Parathyroid adenoma (tissue), 2 donors: ENCODE measurements around the gene PATZ1.
"Not testable (repeated sequence)": the region's sequence is repeated elsewhere in the genome, so short reads cannot be mapped to it uniquely, and the experiment has no call there.

Source experiments
- H2AFZ ChIP-seq: fragments of 300-600 bp; sonication (generic); one replicate; pipeline ENCODE4 v1.7.0; 2017; ENCODE audit warnings: antibody characterized with exemption, mild to moderate bottlenecking
- H3K27ac ChIP-seq: fragments of 300-600 bp; sonication (generic); one replicate; pipeline ENCODE4 v1.7.0; 2017
- H3K27me3 ChIP-seq: fragments of 300-600 bp; sonication (generic); one replicate; pipeline ENCODE4 v1.7.0; 2017; ENCODE audit warnings: low read length; ENCODE audit not compliant: control insufficient read depth, insufficient read depth
- H3K36me3 ChIP-seq: fragments of 300-600 bp; sonication (generic); one replicate; pipeline ENCODE4 v1.7.0; 2017; ENCODE audit warnings: low read length; ENCODE audit not compliant: control insufficient read depth, insufficient read depth
- H3K4me1 ChIP-seq: fragments of 300-600 bp; sonication (generic); one replicate; pipeline ENCODE4 v1.7.0; 2017; ENCODE audit warnings: control low read depth
- H3K4me2 ChIP-seq: fragments of 300-600 bp; sonication (generic); one replicate; pipeline ENCODE4 v1.7.0; 2017; ENCODE audit warnings: low read length
- H3K4me3 ChIP-seq: fragments of 300-600 bp; sonication (generic); one replicate; pipeline ENCODE4 v1.7.0; 2017; ENCODE audit warnings: low read depth, low read length
- H3K79me2 ChIP-seq: fragments of 300-600 bp; sonication (generic); one replicate; pipeline ENCODE4 v1.7.0; 2017; ENCODE audit warnings: control low read depth
- H3K9ac ChIP-seq: fragments of 300-600 bp; sonication (generic); one replicate; pipeline ENCODE4 v1.7.0; 2017; ENCODE audit warnings: mild to moderate bottlenecking
- H3K9me3 ChIP-seq: fragments of 300-600 bp; sonication (generic); one replicate; pipeline ENCODE4 v1.7.0; 2017; ENCODE audit warnings: low read length; ENCODE audit not compliant: control insufficient read depth
- TF ChIP-seq, protein P1 (sequence below): fragments of 300-600 bp; sonication (generic); IDR thresholded peaks from one replicate; pipeline ENCODE4 v1.7.0; 2017; ENCODE audit warnings: antibody characterized with exemption, mild to moderate bottlenecking
- donor health status: primary hyperparathyroidism.

The PATZ1 gene

DNA sequence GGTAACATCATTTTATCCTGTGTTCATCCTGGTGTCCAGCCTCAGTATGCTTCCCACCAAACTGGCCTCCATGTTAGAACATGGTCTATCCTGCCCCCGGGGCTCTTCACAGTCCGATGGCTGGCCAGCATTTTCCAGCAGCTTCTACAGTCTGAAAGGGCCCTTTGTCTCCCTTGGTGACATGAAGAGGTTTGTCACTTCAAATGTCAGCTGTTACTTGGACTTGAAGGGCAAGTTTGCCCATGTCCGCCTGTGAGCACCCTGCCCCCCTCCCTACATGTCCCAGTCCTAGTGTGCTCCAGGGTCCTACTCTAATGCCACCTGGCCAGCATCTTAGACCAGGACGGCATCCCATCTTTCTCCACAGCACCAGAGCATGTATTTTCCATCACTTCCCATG lies 24.7 kb downstream of the PATZ1 start:
- Histone ChIP-seq H3K4me1 (no peaks in the 10 kb centered on the region), H3K27me3 (no peaks in the 10 kb centered on the region), H3K4me2 (no peak overlapping the region), H2AFZ (no peak overlapping the region), H3K4me3 (no peak overlapping the region), H3K9ac (no peak overlapping the region), H3K27ac (no peak overlapping the region), H3K9me3 (no peaks in the 10 kb centered on the region), H3K36me3 (no peaks in the 10 kb centered on the region), H3K79me2 (no peaks in the 10 kb centered on the region)
- TF ChIP-seq, protein P1, sequence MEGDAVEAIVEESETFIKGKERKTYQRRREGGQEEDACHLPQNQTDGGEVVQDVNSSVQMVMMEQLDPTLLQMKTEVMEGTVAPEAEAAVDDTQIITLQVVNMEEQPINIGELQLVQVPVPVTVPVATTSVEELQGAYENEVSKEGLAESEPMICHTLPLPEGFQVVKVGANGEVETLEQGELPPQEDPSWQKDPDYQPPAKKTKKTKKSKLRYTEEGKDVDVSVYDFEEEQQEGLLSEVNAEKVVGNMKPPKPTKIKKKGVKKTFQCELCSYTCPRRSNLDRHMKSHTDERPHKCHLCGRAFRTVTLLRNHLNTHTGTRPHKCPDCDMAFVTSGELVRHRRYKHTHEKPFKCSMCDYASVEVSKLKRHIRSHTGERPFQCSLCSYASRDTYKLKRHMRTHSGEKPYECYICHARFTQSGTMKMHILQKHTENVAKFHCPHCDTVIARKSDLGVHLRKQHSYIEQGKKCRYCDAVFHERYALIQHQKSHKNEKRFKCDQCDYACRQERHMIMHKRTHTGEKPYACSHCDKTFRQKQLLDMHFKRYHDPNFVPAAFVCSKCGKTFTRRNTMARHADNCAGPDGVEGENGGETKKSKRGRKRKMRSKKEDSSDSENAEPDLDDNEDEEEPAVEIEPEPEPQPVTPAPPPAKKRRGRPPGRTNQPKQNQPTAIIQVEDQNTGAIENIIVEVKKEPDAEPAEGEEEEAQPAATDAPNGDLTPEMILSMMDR, result no peak

DNA sequence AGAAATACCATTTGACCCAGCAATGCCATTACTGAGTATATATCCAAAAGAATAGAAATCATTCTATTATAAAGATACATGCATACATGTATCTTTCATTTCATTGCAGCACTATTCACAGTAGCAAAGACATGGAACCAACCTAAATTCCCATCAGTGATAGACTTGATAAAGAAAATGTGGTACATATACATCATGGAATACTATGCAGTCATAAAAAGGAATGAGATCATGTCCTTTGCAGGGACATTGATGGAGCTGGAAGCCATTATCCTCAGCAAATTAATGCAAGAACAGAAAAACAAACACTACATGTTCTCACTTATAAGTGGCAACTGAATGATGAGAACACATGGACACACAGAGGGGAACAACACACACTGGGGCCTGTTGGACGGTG lies 31.9 kb downstream of the PATZ1 start:
- H3K4me1 ChIP-seq, H3K27ac ChIP-seq, H3K4me2 ChIP-seq: not testable (repeated sequence)

DNA sequence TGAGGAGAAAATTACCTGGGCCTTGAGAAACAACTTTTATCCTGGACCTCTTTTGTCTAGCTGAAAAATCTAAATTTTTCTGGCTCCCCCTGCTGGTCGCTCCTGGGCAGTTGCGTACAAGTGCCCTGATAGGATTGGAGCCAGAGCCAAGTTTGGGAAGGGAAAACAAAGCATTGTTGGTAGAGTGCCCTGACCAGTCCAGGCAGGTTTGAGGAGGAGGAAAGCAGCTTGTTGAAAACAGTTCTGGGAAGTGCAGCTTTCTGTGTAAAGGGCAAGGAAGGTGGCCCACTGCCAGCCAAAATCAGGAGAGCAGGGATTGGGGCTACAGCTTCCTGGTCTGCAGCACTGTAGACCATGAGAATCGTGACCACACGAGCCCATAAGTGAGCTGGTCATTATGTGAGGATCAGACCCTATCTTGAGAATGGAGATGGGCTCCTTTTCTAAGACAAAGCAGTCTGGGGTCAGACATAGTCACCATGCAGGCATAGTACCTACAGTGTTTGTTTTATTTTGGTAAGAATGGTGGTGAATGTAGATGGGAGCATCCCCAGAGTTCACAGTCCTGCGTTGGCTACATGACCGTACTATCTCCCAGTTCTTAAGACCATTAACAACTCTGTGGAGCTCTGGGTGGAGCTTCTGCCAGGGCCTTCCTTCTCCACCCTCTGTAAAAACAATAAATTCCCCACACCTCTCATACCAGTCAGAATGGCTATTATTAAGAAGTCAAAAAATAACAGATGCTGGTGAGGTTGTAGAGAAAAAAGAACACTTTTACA lies 32.6 kb downstream of the PATZ1 start:
- no peaks in the 10 kb centered on the region for H3K36me3 ChIP-seq
- H3K4me2 ChIP-seq, result peak overlapping the region; percentile 24
- no peaks in the 10 kb centered on the region for H3K9me3 ChIP-seq
- no peaks in the 10 kb centered on the region for H3K79me2 ChIP-seq
- no peaks in the 10 kb centered on the region for H3K4me1 ChIP-seq
- H3K27me3 ChIP-seq, result no peaks in the 10 kb centered on the region
- H3K9ac ChIP-seq, result no peak overlapping the region
- H2AFZ ChIP-seq, result peak overlapping the region; percentile 36
- TF ChIP-seq, protein P1, result peak; percentile 79
- peak overlapping the region; percentile 37 for H3K27ac ChIP-seq
- no peak overlapping the region for H3K4me3 ChIP-seq

More for the DNA sequence above, 31.9 kb downstream of the PATZ1 start:
- H3K4me3 ChIP-seq, H3K79me2 ChIP-seq, H3K27me3 ChIP-seq, H2AFZ ChIP-seq, H3K9me3 ChIP-seq, H3K36me3 ChIP-seq, H3K9ac ChIP-seq: not testable (repeated sequence)

DNA sequence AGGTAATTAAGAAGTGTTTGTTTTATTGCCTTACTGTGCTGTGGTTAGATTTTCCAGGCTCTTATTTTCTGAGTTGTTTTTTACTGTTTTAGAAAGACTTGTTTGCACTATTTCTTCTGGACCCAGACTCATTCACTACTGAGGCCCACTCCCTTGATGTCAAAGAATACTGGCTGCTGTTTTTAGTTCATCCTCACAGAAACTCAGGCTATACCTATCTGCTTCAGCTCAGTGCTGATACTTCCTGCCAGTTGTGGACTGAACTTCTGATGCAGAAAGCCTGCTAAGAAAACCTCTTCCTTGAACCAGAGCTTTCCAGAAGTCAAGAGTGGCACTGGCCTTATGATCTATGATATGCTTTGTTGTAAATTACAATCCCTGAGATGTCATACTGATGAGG lies 38.0 kb downstream of the PATZ1 start:
- Histone ChIP-seq H2AFZ (no peak overlapping the region), H3K79me2 (no peaks in the 10 kb centered on the region), H3K4me2 (no peak overlapping the region), H3K4me3 (no peak overlapping the region), H3K9ac (no peak overlapping the region), H3K27ac (no peak overlapping the region), H3K4me1 (no peaks in the 10 kb centered on the region), H3K9me3 (no peaks in the 10 kb centered on the region), H3K27me3 (no peaks in the 10 kb centered on the region), H3K36me3 (no peaks in the 10 kb centered on the region)
- TF ChIP-seq, protein P1, result no peak

DNA sequence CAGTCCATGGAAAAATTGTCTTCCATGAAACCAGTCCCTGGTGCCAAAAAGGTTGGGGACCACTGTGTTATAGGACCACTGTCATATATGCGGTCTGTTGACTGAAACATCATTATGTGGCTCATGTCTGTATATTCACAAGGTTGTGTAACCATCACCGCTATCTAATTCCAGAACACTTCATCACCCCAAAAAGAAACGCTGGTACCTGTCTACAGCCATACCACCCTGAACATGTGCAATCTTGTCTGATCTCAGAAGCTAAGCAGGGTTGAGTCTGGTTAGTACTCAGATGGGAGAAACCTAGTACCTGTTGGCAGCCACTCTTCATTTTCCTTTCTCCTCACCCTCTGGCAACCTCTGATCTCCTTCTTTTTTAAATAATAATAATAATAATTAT lies 41.0 kb downstream of the PATZ1 start:
- H3K79me2 ChIP-seq, result no peaks in the 10 kb centered on the region
- no peak overlapping the region for H3K9ac ChIP-seq
- no peaks in the 10 kb centered on the region for H3K4me1 ChIP-seq
- H3K4me2 ChIP-seq, result no peak overlapping the region
- H3K4me3 ChIP-seq, result no peak overlapping the region
- no peaks in the 10 kb centered on the region for H3K27me3 ChIP-seq
- no peaks in the 10 kb centered on the region for H3K9me3 ChIP-seq
- TF ChIP-seq, protein P1, result no peak
- H3K36me3 ChIP-seq, result no peaks in the 10 kb centered on the region
- H3K27ac ChIP-seq, result no peak overlapping the region
- no peak overlapping the region for H2AFZ ChIP-seq
